Measurements from ENCODE around the gene ERFE. TPM values are rescaled to one million over a fixed set of nuclear protein-coding genes. Genes with fewer than 3 reads are reported as not detected.

Gene ERFE
- total and polyA plus RNA-seq, 8 donors = 0.13 to 1.1 (median 0.82) TPM; not detected in 4

- 87 to 94% (median 92%) methylated on average over 23 to 27 of the region's 27 CpGs for WGBS, 5 donors
- intact Hi-C loops (cut with DNase I; ENCODE audit: low total_unique reads) = no loop called here
- DNase-seq = no peak
- Histone ChIP-seq H3K9me3 (no peaks in the 10 kb centered on the region), H3K4me3 (no peak overlapping the region), H3K27ac (no peak overlapping the region), H3K36me3 (no peaks in the 10 kb centered on the region), H3K27me3 (peaks cover 0 to 36% (median 7%) of the 10 kb centered on the region in 3 donors), H3K4me1 (peaks cover 0 to 13% (median 3%) of the 10 kb centered on the region in 4 donors)
- TF ChIP-seq EP300 (IDR thresholded peaks at IDR 0.05) = no peak
- TF ChIP-seq CTCF (IDR thresholded peaks at IDR 0.05) = no peak
- TF ChIP-seq POLR2AphosphoS5 (IDR thresholded peaks at IDR 0.05) = no peak
- no peak for TF ChIP-seq POLR2A (IDR thresholded peaks at IDR 0.05)
Measured at GRCh38 chr2:238121511-238122286, 37.1 kb upstream of the ERFE start.

GRCh38 chr2:238122287-238123217 is 36.2 kb upstream of the ERFE start:
- 82 to 89% (median 85%) methylated on average over 16 to 29 of the region's 29 CpGs for WGBS, 5 donors
- no peak overlapping the region for H3K27ac ChIP-seq

GRCh38 chr2:238123218-238123971 is 35.4 kb upstream of the ERFE start:
- WGBS, 5 donors = 76 to 87% (median 81%) methylated on average over 17 to 22 of the region's 22 CpGs
- intact Hi-C loops (cut with DNase I; ENCODE audit: low total_unique reads) = no loop called here
- Histone ChIP-seq H3K27me3 (peaks cover 0 to 23% (median 3%) of the 10 kb centered on the region in 3 donors), H3K4me3 (no peak overlapping the region), H3K27ac (no peak overlapping the region), H3K9me3 (no peaks in the 10 kb centered on the region), H3K4me1 (peaks cover 0 to 21% (median 11%) of the 10 kb centered on the region in 4 donors), H3K36me3 (no peaks in the 10 kb centered on the region)
- DNase-seq = no peak
- no peak for TF ChIP-seq EP300 (IDR thresholded peaks at IDR 0.05)

More at GRCh38 chr2:238122287-238123217, 36.2 kb upstream of the ERFE start:
- no peak for TF ChIP-seq EP300 (IDR thresholded peaks at IDR 0.05)
- TF ChIP-seq CTCF (IDR thresholded peaks at IDR 0.05) = no peak
- no peak for TF ChIP-seq POLR2A (IDR thresholded peaks at IDR 0.05)
- no peak for TF ChIP-seq POLR2AphosphoS5 (IDR thresholded peaks at IDR 0.05)
- no peak overlapping the region for H3K4me3 ChIP-seq
- intact Hi-C loops (cut with DNase I; ENCODE audit: low total_unique reads) = no loop called here
- peaks cover 0 to 20% (median 9%) of the 10 kb centered on the region in 4 donors for H3K4me1 ChIP-seq
- H3K27me3 ChIP-seq = peaks cover 0 to 28% (median 3%) of the 10 kb centered on the region in 3 donors
- H3K36me3 ChIP-seq = no peaks in the 10 kb centered on the region
- DNase-seq = no peak
- H3K9me3 ChIP-seq = no peaks in the 10 kb centered on the region

GRCh38 chr2:238123991-238124470 is 34.7 kb upstream of the ERFE start:
- Histone ChIP-seq H3K27me3 (peaks cover 0 to 23% (median 3%) of the 10 kb centered on the region in 3 donors), H3K4me1 (peaks cover 0 to 21% (median 11%) of the 10 kb centered on the region in 4 donors), H3K9me3 (no peaks in the 10 kb centered on the region), H3K4me3 (no peak overlapping the region), H3K27ac (no peak overlapping the region), H3K36me3 (no peaks in the 10 kb centered on the region)
- 76 to 81% (median 79%) methylated on average over 13 to 14 of the region's 14 CpGs for WGBS, 5 donors
- no peak for DNase-seq
- TF ChIP-seq POLR2A (IDR thresholded peaks at IDR 0.05) (no peak), EP300 (IDR thresholded peaks at IDR 0.05) (no peak), CTCF (IDR thresholded peaks at IDR 0.05) (no peak), POLR2AphosphoS5 (IDR thresholded peaks at IDR 0.05) (no peak)
- intact Hi-C loops (cut with DNase I; ENCODE audit: low total_unique reads) = no loop called here

All from stomach (tissue), 9 donors.